Activated B cell treated with CpG ODN at 0.5 μM for 24 hours (primary cell): ENCODE data around the gene ANKRD13B. TPM values are rescaled to one million over a fixed set of nuclear protein-coding genes. Genes with fewer than 3 reads are reported as not detected.
A peak's percentile ranks its signal among the peaks of the same experiment; 100 is the strongest.

Experiments
- ATAC-seq: fragments of 200-7000 bp; cut with Tn5 transposase; one replicate; pipeline ENCODE4 v1.10.0; 2021; ENCODE audit warnings: low read depth, mild to moderate bottlenecking, moderate library complexity
- CTCF ChIA-PET: fragments of 350-600 bp; sonication (Branson Sonifier 250); formaldehyde crosslinking; loops from one replicate; lab custom pipeline; 2021; ENCODE audit warnings: antibody characterized with exemption; lab: Charles Lee
- POLR2A ChIA-PET: fragments of 350-600 bp; sonication (Branson Sonifier 250); formaldehyde crosslinking; loops from one replicate; lab custom pipeline; 2021; ENCODE audit warnings: antibody characterized with exemption; lab: Charles Lee
- DNase-seq: peaks from one replicate; pipeline ENCODE4 v3.0.0; 2022
- H3K27ac Mint-ChIP-seq: one replicate; pipeline ENCODE4 v1.8.0; 2020; ENCODE audit warnings: mixed read lengths
- H3K27me3 Mint-ChIP-seq: one replicate; pipeline ENCODE4 v1.8.0; 2021; ENCODE audit warnings: mixed read lengths
- H3K36me3 Mint-ChIP-seq: one replicate; pipeline ENCODE4 v1.8.0; 2021; ENCODE audit warnings: low read depth, mixed read lengths
- H3K4me1 Mint-ChIP-seq: one replicate; pipeline ENCODE4 v1.8.0; 2021; ENCODE audit warnings: mixed read lengths
- H3K4me3 Mint-ChIP-seq: one replicate; pipeline ENCODE4 v1.8.0; 2020; ENCODE audit warnings: mild to moderate bottlenecking, mixed read lengths
- H3K9me3 Mint-ChIP-seq: one replicate; pipeline ENCODE4 v1.8.0; 2020; ENCODE audit warnings: mixed read lengths
- CTCF ChIP-seq: fragments of 200-600 bp; IDR thresholded peaks from one replicate; pipeline ENCODE4 v1.8.0; 2022; ENCODE audit warnings: antibody characterized with exemption, mild to moderate bottlenecking
- intact Hi-C: fragments of 100-400 bp; cut with micrococcal nuclease; formaldehyde crosslinking; loops from one replicate; pipeline ENCODE4 v1.15.1; 2024
- total RNA-seq: library from RNA; stranded (reverse); gene quantifications from 2 replicates; pipeline ENCODE4 v1.2.3, GENCODE V29; 2022

ANKRD13B gene
- total RNA-seq, 1 donor from 2014 or later, result 3.5 TPM

- Mint-ChIP-seq H3K4me1 (peaks cover 38% of the 10 kb centered on the region), H3K27ac (no peak overlapping the region), H3K27me3 (peaks cover 3% of the 10 kb centered on the region), H3K4me3 (peak overlapping the region; percentile 83), H3K36me3 (no peaks in the 10 kb centered on the region), H3K9me3 (no peaks in the 10 kb centered on the region)
- DNase-seq, result no peak
- ChIA-PET POLR2A (interaction anchor here (0.6 to 1.7 kb wide), 11 partner anchors 8 to 1199 kb away, joined by 3 to 6 read pairs (median 4); partner anchors contain the start of gene SSH2), CTCF (interaction anchor here (1.3 to 4.2 kb wide), 7 partner anchors 10 to 316 kb away, joined by 3 to 57 read pairs (median 10); partner anchors contain the start of genes ANKRD13B and SSH2)
- ATAC-seq, result no peak
- TF ChIP-seq CTCF, result no peak
- intact Hi-C loops, result loop anchor here (1.0 to 10.0 kb wide), 3 partner anchors 24 to 470 kb away; partner anchors contain the start of gene TP53I13
Measured at GRCh38 chr17:29615048-29615385, 22.1 kb downstream of the ANKRD13B start.

DNA sequence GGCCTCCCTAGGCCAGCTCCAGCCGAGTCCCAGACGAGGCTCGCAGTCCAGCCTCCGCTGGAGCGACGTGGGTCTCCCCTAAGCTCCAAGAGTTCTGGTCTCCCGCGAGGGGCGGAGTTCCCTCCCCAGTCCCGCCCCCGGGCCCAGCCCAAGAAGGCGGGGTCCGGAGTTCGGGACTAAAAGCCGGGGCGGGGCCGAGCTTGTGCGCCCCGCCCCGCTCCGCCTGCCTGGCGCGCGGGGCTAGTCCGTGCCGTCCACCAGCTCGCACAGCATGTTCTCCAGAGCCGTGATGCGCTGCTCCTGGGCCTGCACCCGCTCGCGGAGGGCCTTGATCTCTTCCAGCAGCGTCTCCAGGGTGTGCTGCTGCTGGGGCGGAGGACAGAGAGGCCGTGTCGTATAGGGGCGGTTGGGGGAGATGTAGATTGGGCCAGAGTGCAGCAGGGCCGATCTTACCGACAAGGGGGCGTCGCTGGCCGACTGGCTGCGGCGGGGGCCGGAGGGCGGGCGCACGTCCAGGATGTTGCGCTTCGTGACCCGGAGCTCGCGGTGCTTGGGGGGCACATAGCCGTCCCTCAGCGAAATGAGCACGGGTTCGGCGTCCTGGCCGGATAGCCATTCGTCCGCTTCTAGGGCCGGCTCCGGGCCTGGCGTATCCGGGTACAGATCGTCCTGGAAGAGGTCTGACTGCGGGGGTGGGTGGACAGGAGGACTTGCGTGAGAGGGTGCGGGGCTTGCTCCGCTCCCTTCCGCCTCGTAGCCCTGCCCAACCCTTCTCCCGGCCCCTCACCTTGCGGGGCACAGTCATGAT, 22.8 kb downstream of the ANKRD13B start:
- peaks cover 38% of the 10 kb centered on the region for H3K4me1 Mint-ChIP-seq
- peak overlapping the region; percentile 56 for H3K27ac Mint-ChIP-seq
- H3K36me3 Mint-ChIP-seq, result no peaks in the 10 kb centered on the region
- ATAC-seq (peak; percentile 67), DNase-seq (peak; percentile 89)
- intact Hi-C loops, result loop anchor here (1.0 to 10.0 kb wide), 4 partner anchors 23 to 471 kb away; partner anchors contain the start of gene TP53I13
- ChIA-PET POLR2A (interaction anchor here (0.6 to 3.2 kb wide), 17 partner anchors 8 to 1199 kb away, joined by 3 to 18 read pairs (median 4); partner anchors contain the start of genes ABHD15, ANKRD13B, NUFIP2 and SSH2), CTCF (interaction anchor here (0.6 to 4.2 kb wide), 11 partner anchors 9 to 319 kb away, joined by 3 to 57 read pairs (median 7); partner anchors contain the start of genes ANKRD13B and SSH2)
- no peaks in the 10 kb centered on the region for H3K9me3 Mint-ChIP-seq
- peaks cover 3% of the 10 kb centered on the region for H3K27me3 Mint-ChIP-seq
- H3K4me3 Mint-ChIP-seq, result peak overlapping the region; percentile 83
- TF ChIP-seq CTCF, result no peak

- ChIA-PET CTCF (interaction anchor here (0.6 to 4.2 kb wide), 23 partner anchors 8 to 477 kb away, joined by 3 to 57 read pairs (median 6); partner anchors contain the start of genes ANKRD13B and SSH2), POLR2A (interaction anchor here (0.5 to 3.2 kb wide), 15 partner anchors 10 to 1258 kb away, joined by 3 to 18 read pairs (median 6); partner anchors contain the start of genes ABHD15, ANKRD13B, NUFIP2 and SSH2)
- Mint-ChIP-seq H3K27ac (no peak overlapping the region), H3K9me3 (no peaks in the 10 kb centered on the region), H3K4me3 (peak overlapping the region; percentile 83), H3K36me3 (no peaks in the 10 kb centered on the region), H3K4me1 (peaks cover 41% of the 10 kb centered on the region), H3K27me3 (peaks cover 3% of the 10 kb centered on the region)
- TF ChIP-seq CTCF, result no peak
- ATAC-seq (no peak), DNase-seq (no peak)
- intact Hi-C loops, result loop anchor here (1.0 to 10.0 kb wide), 4 partner anchors 22 to 472 kb away; no protein-coding TSS in a partner anchor
Measured at GRCh38 chr17:29616300-29617048, 23.5 kb downstream of the ANKRD13B start.

DNA sequence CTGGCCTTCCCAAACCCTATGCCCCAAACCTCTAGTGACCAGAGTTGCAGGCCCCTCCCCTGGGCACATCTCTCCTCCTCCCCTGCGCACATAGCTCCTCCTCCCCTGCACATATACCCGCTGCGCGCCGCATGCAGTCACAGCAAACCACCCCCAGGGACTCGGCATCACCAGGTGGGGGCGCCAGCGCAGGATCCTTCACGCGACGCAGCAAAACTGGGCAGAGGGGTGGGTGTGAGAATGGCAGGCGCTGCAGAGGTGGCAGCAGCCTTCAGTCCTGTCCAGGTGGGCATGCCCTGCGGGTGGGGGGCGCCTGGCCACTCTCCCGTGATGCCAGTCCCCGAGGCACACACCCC, 24.2 kb downstream of the ANKRD13B start:
- CTCF ChIA-PET, result interaction anchor here (0.6 to 4.2 kb wide), 26 partner anchors 9 to 476 kb away, joined by 3 to 57 read pairs (median 4); partner anchors contain the start of genes ANKRD13B and SSH2
- Mint-ChIP-seq H3K9me3 (no peaks in the 10 kb centered on the region), H3K4me1 (peaks cover 46% of the 10 kb centered on the region), H3K4me3 (peak overlapping the region; percentile 83), H3K27me3 (peaks cover 3% of the 10 kb centered on the region), H3K27ac (peak overlapping the region; percentile 72), H3K36me3 (no peaks in the 10 kb centered on the region)
- intact Hi-C loops, result loop anchor here (1.0 to 10.0 kb wide), 4 partner anchors 22 to 472 kb away; no protein-coding TSS in a partner anchor
- POLR2A ChIA-PET, result interaction anchor here (0.5 to 3.2 kb wide), 22 partner anchors 9 to 1258 kb away, joined by 3 to 18 read pairs (median 5); partner anchors contain the start of genes ABHD15, ANKRD13B, NUFIP2 and SSH2
- no peak for TF ChIP-seq CTCF
- DNase-seq, result peak; percentile 75
- ATAC-seq, result peak; percentile 79
